NOMO-1 treated with dmso at 0.1 percent for 144 hours (cell line): ENCODE measurements around the gene MYO15B.
A peak's percentile ranks its signal among the peaks of the same experiment; 100 is the strongest.

Source experiments
- DNase-seq: peaks from one replicate; lab custom pipeline; 2025; ENCODE audit not compliant: unreplicated experiment; lab: John Stamatoyannopoulos, UW

Gene MYO15B

GRCh38 chr17:75658237-75658636, 70.6 kb downstream of the MYO15B start:
- DNase-seq = no peak

GRCh38 chr17:75661531-75661930, 73.9 kb downstream of the MYO15B start:
- DNase-seq = no peak

GRCh38 chr17:75662511-75662910, 74.9 kb downstream of the MYO15B start:
- no peak for DNase-seq

GRCh38 chr17:75664099-75664549, 76.5 kb downstream of the MYO15B start:
- no peak for DNase-seq

GRCh38 chr17:75665981-75666380, 78.4 kb downstream of the MYO15B start:
- DNase-seq = no peak

GRCh38 chr17:75666959-75667790, 79.6 kb downstream of the MYO15B start, which contains the start of the genes RECQL5 and SAP30BP:
TSS of gene RECQL5 (minus strand) at chr17:75667154. CDS start at chr17:75666557, 597 bp downstream.
TSS of gene SAP30BP (plus strand) at chr17:75667338. CDS start at chr17:75667373, 35 bp downstream.
- peak; percentile 96 for DNase-seq

- no peak for DNase-seq
Measured at GRCh38 chr17:75667825-75668224, 80.2 kb downstream of the MYO15B start.

- no peak for DNase-seq
Measured at GRCh38 chr17:75668489-75668888, 80.9 kb downstream of the MYO15B start.

- no peak for DNase-seq
Measured at GRCh38 chr17:75670868-75671267, 83.3 kb downstream of the MYO15B start.

- DNase-seq = no peak
Measured at GRCh38 chr17:75672011-75672410, 84.4 kb downstream of the MYO15B start.

- DNase-seq = no peak
Measured at GRCh38 chr17:75673487-75673886, 85.9 kb downstream of the MYO15B start.
